Measurements from ENCODE around the gene OPRD1.

The OPRD1 gene

DNA sequence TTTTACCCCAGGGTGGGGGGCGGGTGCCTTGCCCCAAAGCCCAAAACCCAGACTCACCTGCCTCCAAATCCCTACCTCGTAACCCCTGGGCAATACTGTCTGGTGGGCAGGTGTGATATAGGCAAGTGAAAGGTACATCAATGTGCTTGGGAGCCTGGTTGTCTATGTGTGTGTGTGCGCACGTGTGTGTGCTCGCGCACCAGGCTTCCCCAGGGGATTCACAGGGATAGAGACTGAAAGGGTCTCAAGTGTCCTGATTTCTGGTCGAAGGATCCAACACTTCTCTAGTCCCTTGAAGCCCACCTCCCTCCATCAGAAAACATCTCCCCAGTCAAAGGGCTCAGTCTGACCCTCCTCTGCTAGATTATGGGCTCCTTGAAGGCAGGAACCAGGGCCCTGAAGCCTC is 73.5 kb downstream of the OPRD1 start:
- TF ChIP-seq, protein P1, sequence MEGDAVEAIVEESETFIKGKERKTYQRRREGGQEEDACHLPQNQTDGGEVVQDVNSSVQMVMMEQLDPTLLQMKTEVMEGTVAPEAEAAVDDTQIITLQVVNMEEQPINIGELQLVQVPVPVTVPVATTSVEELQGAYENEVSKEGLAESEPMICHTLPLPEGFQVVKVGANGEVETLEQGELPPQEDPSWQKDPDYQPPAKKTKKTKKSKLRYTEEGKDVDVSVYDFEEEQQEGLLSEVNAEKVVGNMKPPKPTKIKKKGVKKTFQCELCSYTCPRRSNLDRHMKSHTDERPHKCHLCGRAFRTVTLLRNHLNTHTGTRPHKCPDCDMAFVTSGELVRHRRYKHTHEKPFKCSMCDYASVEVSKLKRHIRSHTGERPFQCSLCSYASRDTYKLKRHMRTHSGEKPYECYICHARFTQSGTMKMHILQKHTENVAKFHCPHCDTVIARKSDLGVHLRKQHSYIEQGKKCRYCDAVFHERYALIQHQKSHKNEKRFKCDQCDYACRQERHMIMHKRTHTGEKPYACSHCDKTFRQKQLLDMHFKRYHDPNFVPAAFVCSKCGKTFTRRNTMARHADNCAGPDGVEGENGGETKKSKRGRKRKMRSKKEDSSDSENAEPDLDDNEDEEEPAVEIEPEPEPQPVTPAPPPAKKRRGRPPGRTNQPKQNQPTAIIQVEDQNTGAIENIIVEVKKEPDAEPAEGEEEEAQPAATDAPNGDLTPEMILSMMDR (conservative IDR thresholded peaks at IDR 0.05; ENCODE audit: control insufficient read depth, insufficient read depth, low read depth, low read length): no peak
- H3K4me3 ChIP-seq (ENCODE audit: control insufficient read depth, low read depth, low read length): no peak overlapping the region
- DNase-seq (ENCODE audit: low read depth): no peak

DNA sequence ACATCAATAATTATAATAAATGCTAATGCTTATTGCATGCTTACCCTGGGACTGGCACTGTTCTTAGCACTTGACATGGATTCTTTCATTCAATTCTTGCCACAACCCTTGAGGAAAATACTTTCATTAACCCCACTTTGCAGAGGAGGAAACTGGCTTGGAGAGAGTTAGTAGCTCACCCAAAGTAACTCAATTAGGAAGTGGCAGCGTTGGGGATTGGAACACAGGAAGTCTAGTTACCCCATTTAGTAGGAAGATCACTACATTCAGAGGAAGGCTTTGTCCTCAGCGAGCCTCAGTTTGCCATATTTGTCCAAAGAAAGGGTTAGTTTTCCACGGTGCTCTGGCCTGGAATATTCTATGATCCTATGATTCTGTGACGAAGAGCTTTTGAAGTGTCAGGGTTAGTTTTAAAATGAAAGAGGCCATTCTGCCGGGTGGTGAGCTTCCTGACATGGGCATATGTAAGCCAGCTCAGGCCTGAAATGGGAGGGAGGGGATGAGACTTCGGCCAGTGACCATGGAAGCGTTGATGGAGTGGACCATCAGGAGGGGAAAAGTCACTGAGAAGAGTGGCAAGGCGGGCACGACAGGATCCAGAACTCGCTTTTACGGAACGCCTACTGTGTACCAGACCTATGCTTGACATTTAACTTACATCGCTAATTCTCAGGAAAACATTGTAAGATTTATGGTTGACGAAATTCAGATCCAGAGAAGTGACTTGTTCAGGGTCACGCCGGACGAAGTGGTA is 74.2 kb downstream of the OPRD1 start:
- DNase-seq (ENCODE audit: low read depth): no peak
- TF ChIP-seq, protein P1 (conservative IDR thresholded peaks at IDR 0.05; ENCODE audit: control insufficient read depth, insufficient read depth, low read depth, low read length): no peak
- no peak overlapping the region for H3K4me3 ChIP-seq (ENCODE audit: control insufficient read depth, low read depth, low read length)

DNA sequence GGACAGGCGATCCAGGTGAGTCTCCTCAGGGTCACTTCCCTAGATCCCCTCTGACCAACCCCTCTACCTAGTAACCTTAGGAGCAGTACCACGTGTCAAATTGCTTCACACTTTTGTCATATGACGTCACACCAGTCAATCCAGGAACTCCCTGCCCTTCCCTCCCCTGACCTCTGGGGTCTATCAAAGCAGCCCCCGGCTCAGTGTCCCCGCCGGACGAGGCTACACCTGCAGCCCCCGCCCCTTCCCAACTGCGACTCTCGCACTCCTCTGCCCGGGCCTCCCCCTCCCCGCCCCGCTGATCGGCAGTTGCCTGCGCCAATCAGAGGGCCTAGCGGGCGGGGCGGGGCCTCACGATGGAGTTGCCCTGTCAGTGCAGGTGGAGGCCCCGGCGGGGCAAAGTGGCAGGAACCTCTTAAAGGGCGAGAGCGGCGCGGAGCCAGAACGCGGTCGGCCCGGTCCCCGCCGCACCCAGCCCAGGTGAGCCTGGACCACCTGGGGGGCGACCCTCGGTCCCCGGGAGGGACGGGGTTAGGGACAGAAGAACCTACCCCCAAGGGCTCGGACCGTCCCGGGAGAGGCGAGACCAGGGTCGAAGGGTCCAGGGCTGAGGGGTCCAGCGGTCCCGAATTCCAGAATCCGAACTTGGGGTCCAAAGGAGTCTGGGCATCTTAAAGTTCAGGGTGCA is 74.9 kb downstream of the OPRD1 start:
- TF ChIP-seq, protein P1 (conservative IDR thresholded peaks at IDR 0.05; ENCODE audit: control insufficient read depth, insufficient read depth, low read depth, low read length): no peak
- peak overlapping the region; percentile 64 for H3K4me3 ChIP-seq (ENCODE audit: control insufficient read depth, low read depth, low read length)
- peak; percentile 37 for DNase-seq (ENCODE audit: low read depth)

DNA sequence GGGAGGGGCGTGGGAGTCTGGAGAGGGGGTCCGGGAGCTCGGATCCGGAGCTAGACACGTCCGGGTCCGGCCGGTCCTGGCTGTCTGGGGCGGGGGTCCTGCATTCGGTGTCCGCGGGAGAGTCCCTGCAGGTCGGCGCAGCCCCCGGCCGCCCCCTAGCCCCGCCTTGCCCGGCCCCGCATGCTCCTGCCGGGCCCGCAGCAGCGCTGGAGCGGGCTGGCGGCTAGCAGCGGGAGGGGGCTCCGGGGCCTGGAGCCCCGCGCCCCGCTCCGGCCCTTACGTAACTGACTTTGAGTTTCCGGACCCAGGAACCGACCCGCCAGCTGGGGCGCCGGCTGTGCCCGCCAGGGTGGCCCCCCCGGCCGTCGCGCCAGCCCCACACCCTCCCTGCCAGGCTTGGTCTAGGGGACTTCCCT is 75.5 kb downstream of the OPRD1 start:
- peak overlapping the region; percentile 64 for H3K4me3 ChIP-seq (ENCODE audit: control insufficient read depth, low read depth, low read length)
- TF ChIP-seq, protein P1 (conservative IDR thresholded peaks at IDR 0.05; ENCODE audit: control insufficient read depth, insufficient read depth, low read depth, low read length): no peak
- DNase-seq (ENCODE audit: low read depth): no peak

DNA sequence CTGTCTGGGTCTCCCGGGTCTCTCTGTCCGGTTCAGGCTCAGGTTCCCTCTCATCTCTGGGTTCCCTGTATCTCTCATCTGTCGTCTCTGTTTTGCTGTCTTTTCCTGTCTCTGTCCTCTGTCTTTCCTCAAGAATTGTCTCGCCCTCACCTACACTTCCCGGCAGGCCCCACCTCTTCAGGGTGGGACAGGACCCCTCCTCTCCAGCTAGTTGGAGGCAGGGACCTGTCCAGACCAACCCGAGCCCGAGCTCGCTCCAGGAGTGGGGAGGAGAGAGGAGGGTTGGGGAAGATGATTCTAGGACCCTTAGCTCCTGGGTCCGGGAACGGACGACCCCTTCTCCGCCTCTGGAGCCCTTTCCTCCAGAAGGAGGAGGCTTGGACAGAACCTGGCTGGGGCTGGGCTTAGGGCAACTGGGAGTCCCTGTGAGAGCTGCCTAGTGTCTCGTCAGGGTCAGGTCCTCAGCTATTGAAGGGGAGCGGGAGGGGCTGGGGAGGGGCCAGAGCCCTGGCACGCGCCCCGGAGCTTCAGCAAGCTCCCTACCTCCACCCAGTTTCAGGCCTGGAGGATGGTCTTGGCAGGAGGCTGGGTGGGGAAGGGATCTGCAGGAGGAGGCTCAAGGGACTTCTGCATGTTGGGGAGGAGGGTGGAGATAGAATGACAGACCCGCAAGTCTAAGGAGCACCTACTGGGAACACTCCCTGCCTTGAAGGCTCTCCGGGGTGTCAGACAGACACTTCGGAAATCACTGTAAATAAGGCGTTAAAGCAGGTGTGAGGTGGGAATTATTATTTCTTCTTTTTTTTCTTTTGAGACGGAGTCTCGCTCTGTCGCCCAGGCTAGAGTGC is 76.1 kb downstream of the OPRD1 start:
- H3K4me3 ChIP-seq (ENCODE audit: control insufficient read depth, low read depth, low read length): peak overlapping the region; percentile 34
- TF ChIP-seq, protein P1 (conservative IDR thresholded peaks at IDR 0.05; ENCODE audit: control insufficient read depth, insufficient read depth, low read depth, low read length): no peak
- no peak for DNase-seq (ENCODE audit: low read depth)

DNA sequence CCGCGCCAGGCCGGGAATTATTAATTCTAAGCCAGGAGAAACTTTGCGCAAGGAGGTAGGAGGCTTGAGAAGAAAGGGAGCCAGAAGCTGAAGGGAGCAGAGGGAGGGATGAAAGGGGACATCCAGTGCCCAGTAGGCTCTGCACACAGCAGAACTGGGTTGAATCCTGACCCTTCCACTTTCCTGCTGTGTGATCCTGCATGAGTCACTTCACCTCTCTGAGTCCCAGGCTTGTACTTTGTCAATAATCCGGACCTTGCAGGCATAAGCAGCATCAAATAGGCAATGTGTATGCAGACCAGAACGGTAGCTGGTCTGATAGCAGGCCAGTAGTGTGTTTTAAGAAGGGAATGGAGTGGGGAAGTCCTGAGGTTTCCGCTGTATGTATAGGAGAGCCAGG is 76.9 kb downstream of the OPRD1 start:
- TF ChIP-seq, protein P1 (conservative IDR thresholded peaks at IDR 0.05; ENCODE audit: control insufficient read depth, insufficient read depth, low read depth, low read length): no peak

More for the DNA sequence above, 76.9 kb downstream of the OPRD1 start:
- no peak overlapping the region for H3K4me3 ChIP-seq (ENCODE audit: control insufficient read depth, low read depth, low read length)
- no peak for DNase-seq (ENCODE audit: low read depth)

Data from fibroblast of mammary gland (primary cell).